Stomach (tissue), 4 donors: ENCODE results near the gene APLF.

Experiments
- CTCF ChIP-seq, 7 experiments: fragments of 450-650 bp in 4 of 7; fragments of 200-600 bp in 3 of 7; sonication (generic) in 3 of 7; IDR thresholded peaks; one replicate each; pipeline ENCODE4 v1.5.1; 2016 to 2019; ENCODE audit warnings: antibody characterized with exemption in 7 of 7, control low read depth in 2 of 7, mild to moderate bottlenecking in 1 of 7
- EP300 ChIP-seq: sonication (generic); formaldehyde crosslinking; IDR thresholded peaks from one replicate; pipeline ENCODE4 v1.6.1; 2017; ENCODE audit warnings: antibody characterized with exemption
- POLR2A ChIP-seq, 4 donors: fragments of 450-650 bp; IDR thresholded peaks; one replicate each; pipeline ENCODE4 v1.6.1; 2016; ENCODE audit warnings: antibody characterized with exemption in 4 of 4, control low read depth in 2 of 4, mild to moderate bottlenecking in 1 of 4, moderate library complexity in 1 of 4
- POLR2AphosphoS5 ChIP-seq, 3 donors: sonication (generic); formaldehyde crosslinking; IDR thresholded peaks; one replicate each; pipeline ENCODE4 v1.6.1; 2016; ENCODE audit warnings: antibody characterized with exemption in 3 of 3

- TF ChIP-seq POLR2A (IDR thresholded peaks at IDR 0.05), result no peak
- TF ChIP-seq CTCF (IDR thresholded peaks at IDR 0.05), result no peak
- no peak for TF ChIP-seq POLR2AphosphoS5 (IDR thresholded peaks at IDR 0.05)
- TF ChIP-seq EP300, result no peak
These were observed 9.1 kb downstream of the APLF start for GRCh38 chr2:68476454-68476853.
